Measurements from ENCODE around the gene ANKRD11. TPM values are rescaled to one million over a fixed set of nuclear protein-coding genes. Genes with fewer than 3 reads are reported as not detected.
"Not testable (repeated sequence)": the region's sequence is repeated elsewhere in the genome, so short reads cannot be mapped to it uniquely, and the experiment has no call there.

Gene ANKRD11
- polyA plus RNA-seq, 2 donors = 37.1 to 73.5 TPM

- Histone ChIP-seq H3K9me3 (ENCODE audit: control insufficient read depth in 2 of 2, insufficient read depth in 1 of 2, low read depth in 1 of 2, low read length in 1 of 2) (no peaks in the 10 kb centered on the region), H3K4me1 (ENCODE audit: control insufficient read depth in 2 of 2, insufficient read depth in 2 of 2, low read length in 1 of 2) (peaks cover 22 to 45% of the 10 kb centered on the region in 2 donors), H3K27ac (ENCODE audit: low read depth in 2 of 2, low read length in 1 of 2) (peak overlapping the region; percentile 78 to 83), H3K36me3 (ENCODE audit: control insufficient read depth in 2 of 2, insufficient read depth in 2 of 2, low read length in 1 of 2) (no peaks in the 10 kb centered on the region), H3K4me3 (ENCODE audit: low read depth in 1 of 2, low read length in 2 of 2) (peak overlapping the region; percentile 19 to 21), H3K27me3 (ENCODE audit: control insufficient read depth in 1 of 2, insufficient read depth in 2 of 2, low read length in 2 of 2) (no peaks in the 10 kb centered on the region)
- WGBS, 2 donors = 30 to 32% methylated on average over 12 of the region's 12 CpGs
Observed at GRCh38 chr16:89363621-89364393, 126.6 kb downstream of the ANKRD11 start.

GRCh38 chr16:89362540-89363223 lies 127.7 kb downstream of the ANKRD11 start:
- 54 to 74% methylated on average over 10 to 12 of the region's 14 CpGs for WGBS, 2 donors
- not testable (repeated sequence) for H3K4me3 ChIP-seq (ENCODE audit: low read depth in 1 of 2, low read length in 2 of 2); H3K27me3 ChIP-seq (ENCODE audit: control insufficient read depth in 1 of 2, insufficient read depth in 2 of 2, low read length in 2 of 2); H3K36me3 ChIP-seq (ENCODE audit: control insufficient read depth in 2 of 2, insufficient read depth in 2 of 2, low read length in 1 of 2); H3K9me3 ChIP-seq (ENCODE audit: control insufficient read depth in 2 of 2, insufficient read depth in 1 of 2, low read depth in 1 of 2, low read length in 1 of 2)
- peaks cover 22 to 50% of the 10 kb centered on the region in 2 donors for H3K4me1 ChIP-seq (ENCODE audit: control insufficient read depth in 2 of 2, insufficient read depth in 2 of 2, low read length in 1 of 2)
- peak overlapping the region; percentile 80 to 90 for H3K27ac ChIP-seq (ENCODE audit: low read depth in 2 of 2, low read length in 1 of 2)

GRCh38 chr16:89361751-89362539 lies 128.4 kb downstream of the ANKRD11 start:
- H3K4me3 ChIP-seq (ENCODE audit: low read depth in 1 of 2, low read length in 2 of 2) = peak overlapping the region in 1 of 2 donors; percentile 33
- H3K9me3 ChIP-seq (ENCODE audit: control insufficient read depth in 2 of 2, insufficient read depth in 1 of 2, low read depth in 1 of 2, low read length in 1 of 2) = no peaks in the 10 kb centered on the region
- H3K27ac ChIP-seq (ENCODE audit: low read depth in 2 of 2, low read length in 1 of 2) = peak overlapping the region; percentile 80 to 90
- H3K36me3 ChIP-seq (ENCODE audit: control insufficient read depth in 2 of 2, insufficient read depth in 2 of 2, low read length in 1 of 2) = no peaks in the 10 kb centered on the region
- no peaks in the 10 kb centered on the region for H3K27me3 ChIP-seq (ENCODE audit: control insufficient read depth in 1 of 2, insufficient read depth in 2 of 2, low read length in 2 of 2)
- peaks cover 22 to 43% of the 10 kb centered on the region in 2 donors for H3K4me1 ChIP-seq (ENCODE audit: control insufficient read depth in 2 of 2, insufficient read depth in 2 of 2, low read length in 1 of 2)
- WGBS, 2 donors = 25 to 40% methylated on average over 13 of the region's 13 CpGs

- peaks cover 22 to 36% of the 10 kb centered on the region in 2 donors for H3K4me1 ChIP-seq (ENCODE audit: control insufficient read depth in 2 of 2, insufficient read depth in 2 of 2, low read length in 1 of 2)
- 29 to 38% methylated on average over 12 of the region's 12 CpGs for WGBS, 2 donors
- H3K27ac ChIP-seq (ENCODE audit: low read depth in 2 of 2, low read length in 1 of 2) = peak overlapping the region; percentile 50 to 82
- no peak overlapping the region for H3K4me3 ChIP-seq (ENCODE audit: low read depth in 1 of 2, low read length in 2 of 2)
- H3K27me3 ChIP-seq (ENCODE audit: control insufficient read depth in 1 of 2, insufficient read depth in 2 of 2, low read length in 2 of 2) = no peaks in the 10 kb centered on the region
- H3K9me3 ChIP-seq (ENCODE audit: control insufficient read depth in 2 of 2, insufficient read depth in 1 of 2, low read depth in 1 of 2, low read length in 1 of 2) = no peaks in the 10 kb centered on the region
- H3K36me3 ChIP-seq (ENCODE audit: control insufficient read depth in 2 of 2, insufficient read depth in 2 of 2, low read length in 1 of 2) = no peaks in the 10 kb centered on the region
Observed at GRCh38 chr16:89360760-89361435, 129.5 kb downstream of the ANKRD11 start.

GRCh38 chr16:89359264-89360147 lies 130.9 kb downstream of the ANKRD11 start:
- Histone ChIP-seq H3K4me1 (ENCODE audit: control insufficient read depth in 2 of 2, insufficient read depth in 2 of 2, low read length in 1 of 2) (peaks cover 22 to 40% of the 10 kb centered on the region in 2 donors), H3K27ac (ENCODE audit: low read depth in 2 of 2, low read length in 1 of 2) (peak overlapping the region; percentile 45 to 49), H3K36me3 (ENCODE audit: control insufficient read depth in 2 of 2, insufficient read depth in 2 of 2, low read length in 1 of 2) (no peaks in the 10 kb centered on the region), H3K4me3 (ENCODE audit: low read depth in 1 of 2, low read length in 2 of 2) (no peak overlapping the region), H3K9me3 (ENCODE audit: control insufficient read depth in 2 of 2, insufficient read depth in 1 of 2, low read depth in 1 of 2, low read length in 1 of 2) (no peaks in the 10 kb centered on the region), H3K27me3 (ENCODE audit: control insufficient read depth in 1 of 2, insufficient read depth in 2 of 2, low read length in 2 of 2) (no peaks in the 10 kb centered on the region)
- 31 to 40% methylated on average over 18 of the region's 18 CpGs for WGBS, 2 donors

GRCh38 chr16:89358030-89359005 lies 132.0 kb downstream of the ANKRD11 start:
- no peaks in the 10 kb centered on the region for H3K36me3 ChIP-seq (ENCODE audit: control insufficient read depth in 2 of 2, insufficient read depth in 2 of 2, low read length in 1 of 2)
- no peaks in the 10 kb centered on the region for H3K9me3 ChIP-seq (ENCODE audit: control insufficient read depth in 2 of 2, insufficient read depth in 1 of 2, low read depth in 1 of 2, low read length in 1 of 2)
- 57 to 61% methylated on average over 21 of the region's 21 CpGs for WGBS, 2 donors
- no peaks in the 10 kb centered on the region for H3K27me3 ChIP-seq (ENCODE audit: control insufficient read depth in 1 of 2, insufficient read depth in 2 of 2, low read length in 2 of 2)
- no peak overlapping the region for H3K4me3 ChIP-seq (ENCODE audit: low read depth in 1 of 2, low read length in 2 of 2)
- no peak overlapping the region for H3K27ac ChIP-seq (ENCODE audit: low read depth in 2 of 2, low read length in 1 of 2)
- peaks cover 24 to 39% of the 10 kb centered on the region in 2 donors for H3K4me1 ChIP-seq (ENCODE audit: control insufficient read depth in 2 of 2, insufficient read depth in 2 of 2, low read length in 1 of 2)

GRCh38 chr16:89357055-89357816 lies 133.1 kb downstream of the ANKRD11 start:
- H3K27ac ChIP-seq (ENCODE audit: low read depth in 2 of 2, low read length in 1 of 2) = peak overlapping the region in 1 of 2 donors; percentile 44
- H3K36me3 ChIP-seq (ENCODE audit: control insufficient read depth in 2 of 2, insufficient read depth in 2 of 2, low read length in 1 of 2) = no peaks in the 10 kb centered on the region
- peaks cover 23 to 42% of the 10 kb centered on the region in 2 donors for H3K4me1 ChIP-seq (ENCODE audit: control insufficient read depth in 2 of 2, insufficient read depth in 2 of 2, low read length in 1 of 2)
- no peaks in the 10 kb centered on the region for H3K9me3 ChIP-seq (ENCODE audit: control insufficient read depth in 2 of 2, insufficient read depth in 1 of 2, low read depth in 1 of 2, low read length in 1 of 2)
- H3K4me3 ChIP-seq (ENCODE audit: low read depth in 1 of 2, low read length in 2 of 2) = no peak overlapping the region
- no peaks in the 10 kb centered on the region for H3K27me3 ChIP-seq (ENCODE audit: control insufficient read depth in 1 of 2, insufficient read depth in 2 of 2, low read length in 2 of 2)
- 45 to 64% methylated on average over 17 of the region's 17 CpGs for WGBS, 2 donors

Data from esophagus (tissue), 2 donors.